Measurements from ENCODE around the gene MLN.

MLN gene

GRCh38 chr6:33750244-33750991, 53.4 kb downstream of the MLN start:
- no peak for DNase-seq

- DNase-seq: no peak
Observed at GRCh38 chr6:33749401-33749800, 54.4 kb downstream of the MLN start.

DNA sequence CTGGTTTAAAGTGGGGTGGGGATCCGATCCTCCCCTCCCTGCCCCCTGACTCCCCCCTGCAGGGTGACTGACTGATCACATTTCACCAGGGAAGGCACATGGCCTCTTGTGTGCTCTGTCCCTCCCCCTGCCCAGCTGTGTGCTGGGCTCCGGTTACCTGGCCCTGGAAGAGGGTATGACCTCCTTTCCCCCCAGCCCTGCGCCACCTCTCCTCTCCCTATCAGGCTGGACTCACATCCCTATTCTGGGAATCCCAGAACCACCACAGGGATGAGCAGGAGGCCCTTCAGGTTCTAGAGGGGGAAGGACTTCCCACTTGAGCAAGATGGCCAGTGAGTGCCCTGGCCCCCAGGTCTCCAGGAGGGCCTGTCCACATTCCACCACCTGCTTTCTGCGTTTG, 55.0 kb downstream of the MLN start:
- DNase-seq: no peak

GRCh38 chr6:33747823-33748222, 56.0 kb downstream of the MLN start:
- DNase-seq: no peak

- DNase-seq: no peak
Observed at GRCh38 chr6:33746651-33747100, 57.1 kb downstream of the MLN start, which contains the start of gene IP6K3. Gene IP6K3 (minus strand): TSS chr6:33746905. CDS start chr6:33735476, 11,429 bp downstream.

DNA sequence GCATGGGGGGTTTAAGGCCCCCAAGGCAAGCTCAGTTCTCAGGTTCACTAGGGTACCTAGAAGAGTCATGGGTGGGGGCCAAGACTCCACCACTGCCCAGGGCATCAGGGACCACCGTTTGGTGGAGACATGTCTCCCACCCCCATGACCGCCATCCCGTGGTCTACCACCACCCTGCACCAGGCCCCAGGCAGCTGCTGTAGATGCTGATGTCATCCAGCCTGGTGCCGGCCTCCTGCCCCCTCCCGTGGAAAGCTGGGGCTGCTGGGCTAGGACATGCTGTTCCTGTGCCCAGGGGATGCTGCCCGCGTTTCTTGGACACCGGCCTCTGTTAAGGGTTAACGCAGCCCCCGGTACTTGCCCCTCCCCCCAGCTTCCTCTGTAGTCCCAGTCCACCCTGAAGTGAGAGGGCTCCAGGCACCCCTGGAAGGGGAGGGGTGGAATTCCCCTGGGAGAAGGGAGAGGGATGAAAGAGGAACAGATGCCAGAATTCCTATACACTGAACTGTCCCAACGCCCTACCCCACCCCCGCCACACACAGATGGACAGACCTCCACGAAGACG, 57.7 kb downstream of the MLN start:
- DNase-seq: no peak

- DNase-seq: no peak
Observed at GRCh38 chr6:33745548-33745947, 58.3 kb downstream of the MLN start.

GRCh38 chr6:33744895-33745546, 58.8 kb downstream of the MLN start:
- no peak for DNase-seq
